ENCODE measurements around the gene ATN1.
A peak's percentile ranks its signal among the peaks of the same experiment; 100 is the strongest.

ATN1 gene

DNA sequence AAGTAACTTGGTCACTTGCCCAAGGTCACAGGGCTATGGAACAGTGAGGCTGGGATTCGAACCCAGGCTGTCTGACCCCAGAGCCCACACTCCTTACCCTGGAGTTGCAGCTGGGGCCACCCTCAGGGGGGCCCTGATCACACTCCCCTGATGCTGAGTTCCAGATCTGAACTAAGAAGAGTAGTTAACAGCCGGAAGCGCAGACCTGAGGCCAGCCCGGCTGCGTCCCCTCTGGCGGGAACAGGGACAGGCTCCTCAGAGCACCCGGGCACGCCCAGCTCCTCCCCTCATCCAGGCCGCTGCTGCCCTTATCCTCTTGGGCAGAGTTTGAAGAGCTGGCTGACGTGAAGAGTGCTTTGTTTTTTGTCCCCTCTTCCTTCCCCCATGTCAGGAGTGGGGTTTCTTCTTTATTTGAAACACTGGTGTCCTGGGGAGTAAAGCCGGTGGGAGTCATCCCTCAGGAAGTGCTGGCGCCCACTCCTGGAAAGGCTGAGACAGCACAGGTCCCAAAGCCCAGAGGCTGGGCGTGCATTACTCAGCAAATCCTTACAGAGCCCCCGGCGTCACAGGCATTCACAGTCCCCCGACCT is 34.0 kb downstream of the ATN1 start:
- Histone ChIP-seq H4K20me1 (ENCODE audit: insufficient read depth) (no peaks in the 10 kb centered on the region), H3K27me3 (ENCODE audit: insufficient read depth, low read depth) (no peaks in the 10 kb centered on the region), H3K79me2 (ENCODE audit: insufficient read depth, low read depth) (no peaks in the 10 kb centered on the region), H3K4me3 (IDR thresholded peaks at IDR 0.05; ENCODE audit: insufficient read depth, low read depth, low read length) (no peak overlapping the region), H3K4me2 (peak overlapping the region; percentile 6; the same call in 1 of the 2 replicates), H3K9ac (peak overlapping the region; percentile 42; the same call in 1 of the 2 replicates), H2AFZ (ENCODE audit: low read depth) (peak overlapping the region; percentile 14; the same call in 1 of the 2 replicates), H3K4me1 (ENCODE audit: low read depth, poor library complexity, severe bottlenecking) (peaks cover 3% of the 10 kb centered on the region), H3K36me3 (ENCODE audit: insufficient read depth) (peaks cover 3% of the 10 kb centered on the region; the same call in 1 of the 2 replicates), H3K27ac (peak overlapping the region; percentile 50; the same call in 1 of the 2 replicates)
- TF ChIP-seq CTCF (conservative IDR thresholded peaks at IDR 0.05; ENCODE audit: low read depth, low read length) = 0 out of 2 replicates have a peak, but pooled peaks have one; percentile 24

DNA sequence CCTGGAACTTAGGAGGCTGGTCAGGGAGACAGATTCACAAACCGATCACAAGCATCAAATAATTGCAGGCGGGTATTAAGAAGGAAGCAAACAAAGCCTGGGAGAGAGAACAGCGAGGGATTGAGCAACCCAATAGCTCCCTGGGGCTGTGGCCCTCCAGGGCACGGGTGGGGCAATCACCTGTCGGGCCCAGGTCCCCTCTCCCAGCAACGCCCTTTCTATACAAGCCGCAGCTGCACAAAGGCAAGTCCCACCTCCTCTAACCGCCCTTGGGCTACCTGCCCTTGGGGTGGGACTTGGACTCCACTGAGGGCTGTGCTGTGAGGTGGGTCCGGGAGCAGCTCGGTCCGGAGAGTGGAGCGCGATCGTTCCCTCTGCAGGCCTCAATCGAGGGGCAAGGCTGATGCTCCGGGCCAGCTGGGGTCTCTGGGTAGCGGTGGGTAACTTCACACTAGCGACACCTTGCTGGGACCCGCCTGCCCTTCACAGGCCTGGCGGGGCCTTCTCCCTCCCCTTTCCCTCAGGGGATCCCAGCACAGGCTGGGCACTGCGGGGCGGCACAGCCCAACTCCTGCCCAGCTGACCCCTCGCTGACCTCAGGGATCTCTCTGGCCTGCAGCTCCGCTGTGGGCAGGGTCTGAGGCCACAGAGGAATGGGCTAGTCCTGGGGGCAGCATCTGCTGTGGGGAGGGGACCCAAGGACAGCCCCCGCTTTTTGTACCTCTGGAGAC is 34.7 kb downstream of the ATN1 start:
- H3K4me3 ChIP-seq (IDR thresholded peaks at IDR 0.05; ENCODE audit: insufficient read depth, low read depth, low read length) = no peak overlapping the region
- no peaks in the 10 kb centered on the region for H4K20me1 ChIP-seq (ENCODE audit: insufficient read depth)
- H3K4me1 ChIP-seq (ENCODE audit: low read depth, poor library complexity, severe bottlenecking) = peaks cover 3% of the 10 kb centered on the region
- H3K27ac ChIP-seq = peak overlapping the region; percentile 50; the same call in 1 of the 2 replicates
- H3K9ac ChIP-seq = peak overlapping the region; percentile 42; the same call in 1 of the 2 replicates
- no peaks in the 10 kb centered on the region; the same call in 1 of the 2 replicates for H3K79me2 ChIP-seq (ENCODE audit: insufficient read depth, low read depth)
- no peak for TF ChIP-seq CTCF (conservative IDR thresholded peaks at IDR 0.05; ENCODE audit: low read depth, low read length)
- H3K4me2 ChIP-seq = peak overlapping the region; percentile 6; the same call in 1 of the 2 replicates
- H3K36me3 ChIP-seq (ENCODE audit: insufficient read depth) = peaks cover 8% of the 10 kb centered on the region; the same call in 1 of the 2 replicates
- H3K27me3 ChIP-seq (ENCODE audit: insufficient read depth, low read depth) = no peaks in the 10 kb centered on the region
- H2AFZ ChIP-seq (ENCODE audit: low read depth) = peak overlapping the region; percentile 14; the same call in 1 of the 2 replicates

- Histone ChIP-seq H3K4me3 (IDR thresholded peaks at IDR 0.05; ENCODE audit: insufficient read depth, low read depth, low read length) (no peak overlapping the region), H4K20me1 (ENCODE audit: insufficient read depth) (no peaks in the 10 kb centered on the region), H3K4me2 (no peak overlapping the region), H3K27ac (no peak overlapping the region), H3K79me2 (ENCODE audit: insufficient read depth, low read depth) (no peaks in the 10 kb centered on the region; the same call in 1 of the 2 replicates), H3K9ac (no peak overlapping the region), H3K27me3 (ENCODE audit: insufficient read depth, low read depth) (no peaks in the 10 kb centered on the region), H2AFZ (ENCODE audit: low read depth) (no peak overlapping the region), H3K4me1 (ENCODE audit: low read depth, poor library complexity, severe bottlenecking) (peaks cover 8% of the 10 kb centered on the region), H3K36me3 (ENCODE audit: insufficient read depth) (peaks cover 8% of the 10 kb centered on the region; the same call in 1 of the 2 replicates)
- TF ChIP-seq CTCF (conservative IDR thresholded peaks at IDR 0.05; ENCODE audit: low read depth, low read length) = no peak
These were observed 35.4 kb downstream of the ATN1 start for GRCh38 chr12:6963016-6963731.

DNA sequence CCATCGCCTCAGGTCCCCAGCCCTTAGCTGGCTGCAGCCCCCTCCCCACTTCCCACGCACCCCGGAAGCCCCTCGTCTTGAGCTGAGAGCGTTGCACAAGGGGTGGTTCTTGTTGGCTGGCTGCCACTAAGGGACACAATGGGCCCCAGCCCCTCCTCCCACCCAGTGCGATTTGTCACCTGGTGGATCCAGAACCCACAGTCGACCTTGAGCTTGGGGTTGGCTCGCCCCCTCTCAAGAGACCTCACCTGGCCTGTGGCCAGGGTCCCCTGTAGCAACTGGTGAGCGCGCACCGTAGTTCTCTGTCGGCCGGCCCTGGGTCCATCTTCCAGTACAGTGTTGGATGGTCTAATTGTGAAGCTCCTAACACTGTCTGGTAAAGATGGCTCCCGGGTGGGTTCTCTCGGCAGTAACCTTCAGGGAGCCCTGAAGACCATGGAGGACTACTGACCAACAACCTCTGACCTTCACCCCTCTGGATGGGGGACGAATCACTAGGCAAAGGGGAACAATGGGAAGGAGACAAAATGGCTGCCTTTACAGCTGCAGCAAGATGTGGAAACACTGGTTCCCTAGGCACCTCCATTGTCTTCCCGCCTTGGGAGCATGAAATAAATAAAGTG is 36.1 kb downstream of the ATN1 start:
- no peaks in the 10 kb centered on the region for H4K20me1 ChIP-seq (ENCODE audit: insufficient read depth)
- peaks cover 8% of the 10 kb centered on the region; the same call in 1 of the 2 replicates for H3K36me3 ChIP-seq (ENCODE audit: insufficient read depth)
- H3K27me3 ChIP-seq (ENCODE audit: insufficient read depth, low read depth) = no peaks in the 10 kb centered on the region
- no peak for TF ChIP-seq CTCF (conservative IDR thresholded peaks at IDR 0.05; ENCODE audit: low read depth, low read length)
- H3K4me3 ChIP-seq (IDR thresholded peaks at IDR 0.05; ENCODE audit: insufficient read depth, low read depth, low read length) = no peak overlapping the region
- no peak overlapping the region for H2AFZ ChIP-seq (ENCODE audit: low read depth)
- peaks cover 6% of the 10 kb centered on the region for H3K79me2 ChIP-seq (ENCODE audit: insufficient read depth, low read depth)
- no peak overlapping the region for H3K4me2 ChIP-seq
- peaks cover 15% of the 10 kb centered on the region for H3K4me1 ChIP-seq (ENCODE audit: low read depth, poor library complexity, severe bottlenecking)
- no peak overlapping the region for H3K9ac ChIP-seq
- H3K27ac ChIP-seq = no peak overlapping the region; the same call in 1 of the 2 replicates

Measured in KMS-11 (cell line).